HEK293T (cell line): ENCODE measurements around the gene CCDC71L.

ENCODE experiments used
- FOXA1 ChIP-seq: fragments of 450-650 bp; IDR thresholded peaks from 2 replicates; pipeline ENCODE4 v1.6.1; 2016; ENCODE audit warnings: mild to moderate bottlenecking
- NFRKB ChIP-seq: fragments of 450-650 bp; IDR thresholded peaks from 2 replicates; pipeline ENCODE4 v1.6.1; 2016; ENCODE audit warnings: mild to moderate bottlenecking, moderate library complexity
- SP1 ChIP-seq: fragments of 450-650 bp; IDR thresholded peaks from 2 replicates; pipeline ENCODE4 v1.6.1; 2017
- ZNF384 ChIP-seq: fragments of 450-650 bp; IDR thresholded peaks from 2 replicates; pipeline ENCODE4 v1.6.1; 2016

DNA sequence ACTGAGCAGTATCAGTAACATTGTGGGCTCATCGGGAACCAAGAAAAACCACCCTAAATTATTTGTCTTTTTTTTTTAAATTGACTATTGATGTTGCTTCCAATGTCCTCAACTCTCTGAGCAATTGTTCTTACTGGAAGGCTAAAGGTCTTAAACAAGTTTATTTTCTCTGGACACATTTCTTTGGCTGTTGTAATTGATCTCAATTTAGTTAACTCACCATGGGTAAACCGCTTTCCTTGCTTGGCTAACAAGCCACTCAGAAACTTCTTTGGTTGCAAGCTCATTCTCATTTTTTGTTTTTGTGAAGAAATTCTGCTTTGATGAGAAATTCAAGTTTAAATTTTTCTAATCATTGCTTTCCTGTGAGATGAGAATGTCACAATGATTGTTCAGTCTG is 25.5 kb downstream of the CCDC71L start:
- no peak for TF ChIP-seq ZNF384
- no peak for TF ChIP-seq SP1
- TF ChIP-seq FOXA1: no peak
- TF ChIP-seq NFRKB: no peak
